AG09319 (cell line): ENCODE data around the gene UBE2O.

Source experiments
- DNase-seq: peaks from one replicate; pipeline ENCODE4 v3.0.0-alpha.2; 2010; ENCODE audit warnings: low read depth; ENCODE audit errors: extremely low read depth
- TF ChIP-seq, protein P1 (sequence below): IDR thresholded peaks from 2 replicates; pipeline ENCODE4 v1.5.1; 2011; ENCODE audit warnings: low read depth, mild to moderate bottlenecking, inconsistent platforms, low read length, moderate library complexity

The UBE2O gene

GRCh38 chr17:76475302-76475701 is 22.4 kb upstream of the UBE2O start:
- TF ChIP-seq, protein P1, sequence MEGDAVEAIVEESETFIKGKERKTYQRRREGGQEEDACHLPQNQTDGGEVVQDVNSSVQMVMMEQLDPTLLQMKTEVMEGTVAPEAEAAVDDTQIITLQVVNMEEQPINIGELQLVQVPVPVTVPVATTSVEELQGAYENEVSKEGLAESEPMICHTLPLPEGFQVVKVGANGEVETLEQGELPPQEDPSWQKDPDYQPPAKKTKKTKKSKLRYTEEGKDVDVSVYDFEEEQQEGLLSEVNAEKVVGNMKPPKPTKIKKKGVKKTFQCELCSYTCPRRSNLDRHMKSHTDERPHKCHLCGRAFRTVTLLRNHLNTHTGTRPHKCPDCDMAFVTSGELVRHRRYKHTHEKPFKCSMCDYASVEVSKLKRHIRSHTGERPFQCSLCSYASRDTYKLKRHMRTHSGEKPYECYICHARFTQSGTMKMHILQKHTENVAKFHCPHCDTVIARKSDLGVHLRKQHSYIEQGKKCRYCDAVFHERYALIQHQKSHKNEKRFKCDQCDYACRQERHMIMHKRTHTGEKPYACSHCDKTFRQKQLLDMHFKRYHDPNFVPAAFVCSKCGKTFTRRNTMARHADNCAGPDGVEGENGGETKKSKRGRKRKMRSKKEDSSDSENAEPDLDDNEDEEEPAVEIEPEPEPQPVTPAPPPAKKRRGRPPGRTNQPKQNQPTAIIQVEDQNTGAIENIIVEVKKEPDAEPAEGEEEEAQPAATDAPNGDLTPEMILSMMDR: no peak
- DNase-seq: no peak

DNA sequence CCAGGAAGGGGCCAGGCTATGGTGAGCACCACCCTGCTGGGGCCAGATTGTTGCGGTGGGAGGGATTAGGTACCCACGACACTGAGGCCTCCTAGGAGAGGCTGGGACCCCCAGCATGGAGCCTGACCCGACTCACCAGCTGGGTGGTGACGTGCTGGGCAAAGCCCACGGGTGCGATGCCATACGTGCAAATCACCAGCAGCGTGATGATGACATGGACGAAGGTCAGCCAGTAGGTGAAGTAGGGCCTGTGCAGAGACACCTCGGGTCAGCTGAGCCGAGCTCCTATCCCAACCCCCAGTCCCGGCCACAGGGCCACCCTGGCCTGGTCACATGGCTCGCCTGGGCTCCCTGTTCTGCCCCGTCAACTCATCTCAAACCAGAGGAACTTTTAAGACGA is 21.9 kb upstream of the UBE2O start:
- TF ChIP-seq, protein P1: no peak
- DNase-seq: no peak

- TF ChIP-seq, protein P1: no peak
- DNase-seq: no peak
Measured at GRCh38 chr17:76474238-76474637, 21.3 kb upstream of the UBE2O start.

DNA sequence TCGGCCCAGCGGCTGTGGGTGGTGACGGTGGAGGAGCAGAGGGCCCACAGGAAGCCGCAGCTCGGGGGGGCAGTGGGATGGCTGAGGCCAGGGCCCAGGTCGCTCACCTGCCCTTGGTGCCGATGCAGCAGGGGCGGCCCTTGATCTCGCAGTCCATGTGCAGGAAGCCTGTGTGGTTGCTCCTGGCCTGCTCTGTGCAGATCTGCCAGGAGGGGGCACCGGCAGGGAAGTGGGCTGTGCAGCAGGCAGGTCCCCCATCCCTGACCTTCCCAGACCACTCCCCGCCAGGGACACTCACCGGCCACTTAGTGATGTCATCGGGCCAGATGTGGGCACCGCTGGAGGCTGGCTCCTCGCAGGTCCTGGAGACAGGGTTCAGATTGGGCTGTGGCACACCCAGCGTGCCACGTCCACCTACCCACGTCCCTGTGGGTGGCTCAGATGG is 20.6 kb upstream of the UBE2O start:
- no peak for DNase-seq
- TF ChIP-seq, protein P1: no peak; the same call in none of the 2 replicates

GRCh38 chr17:76472726-76473125 is 19.8 kb upstream of the UBE2O start:
- DNase-seq: no peak
- TF ChIP-seq, protein P1: no peak

- no peak for DNase-seq
- TF ChIP-seq, protein P1: no peak
Measured at GRCh38 chr17:76472258-76472645, 19.3 kb upstream of the UBE2O start.

DNA sequence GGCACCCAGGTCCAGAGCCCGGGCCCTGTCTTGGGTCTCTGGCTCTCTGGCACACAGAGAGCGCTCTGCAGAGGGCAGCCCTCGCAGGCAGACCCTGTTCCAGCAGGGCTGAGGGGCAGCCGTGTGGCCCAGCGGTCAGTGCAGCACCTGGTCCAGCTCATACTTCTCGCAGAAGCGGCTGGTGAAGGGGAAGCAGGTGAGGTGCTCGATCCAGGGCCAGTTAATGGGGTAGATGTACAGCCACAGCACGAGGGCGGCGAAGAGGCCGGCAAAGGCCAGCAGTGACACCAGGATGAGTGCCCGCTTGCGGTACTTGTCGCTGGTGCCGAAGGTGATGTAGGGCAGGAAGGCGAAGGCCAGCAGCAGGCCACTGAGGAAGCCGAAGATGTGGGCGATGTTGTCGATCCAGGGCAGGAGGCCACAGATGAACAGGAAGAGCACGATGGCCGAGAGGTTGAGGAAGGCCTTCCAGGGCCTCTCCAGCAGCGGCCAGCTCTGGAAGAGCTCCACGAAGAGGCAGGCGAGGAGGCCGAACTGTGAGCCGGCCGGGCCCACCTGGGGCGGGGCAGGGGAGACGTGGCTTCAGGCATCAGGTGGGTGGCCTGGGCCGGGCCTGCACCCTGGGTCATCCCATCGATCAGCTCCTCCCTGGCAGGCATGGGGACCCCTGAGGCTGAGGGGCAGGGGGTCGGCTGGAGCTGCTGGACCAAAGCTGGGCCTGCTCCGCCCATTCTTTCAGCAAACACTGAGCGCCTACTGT is 18.7 kb upstream of the UBE2O start:
- no peak for DNase-seq
- TF ChIP-seq, protein P1: no peak
